ENCODE measurements around the gene EMP1. TPM values are rescaled to one million over a fixed set of nuclear protein-coding genes. Genes with fewer than 3 reads are reported as not detected.
"Not testable (repeated sequence)": the region's sequence is repeated elsewhere in the genome, so short reads cannot be mapped to it uniquely, and the experiment has no call there.

Gene EMP1
- total and polyA plus RNA-seq, 5 experiments from 2014 or later: 0.14 to 2.9 (median 1.2) TPM; not detected in 1

- ATAC-seq: no peak
- no peak overlapping the region for H3K4me3 Mint-ChIP-seq
- H3K9me3 Mint-ChIP-seq: no peaks in the 10 kb centered on the region
- DNase-seq: no peak
- POLR2A ChIA-PET: no interaction called here
- H3K27ac Mint-ChIP-seq: no peak overlapping the region
- H3K4me1 Mint-ChIP-seq: no peaks in the 10 kb centered on the region
- no peaks in the 10 kb centered on the region for H3K36me3 Mint-ChIP-seq
- H3K27me3 Mint-ChIP-seq: peaks cover 9 to 22% (median 11%) of the 10 kb centered on the region in 5 donors
These were observed 51.1 kb downstream of the EMP1 start for GRCh38 chr12:13247596-13247995.

- Mint-ChIP-seq H3K36me3 (no peaks in the 10 kb centered on the region), H3K4me1 (no peaks in the 10 kb centered on the region), H3K9me3 (no peaks in the 10 kb centered on the region), H3K4me3 (no peak overlapping the region), H3K27me3 (peaks cover 8 to 22% (median 9%) of the 10 kb centered on the region in 5 donors), H3K27ac (no peak overlapping the region)
- no peak for DNase-seq
- no peak for ATAC-seq
- POLR2A ChIA-PET: no interaction called here
These were observed 52.4 kb downstream of the EMP1 start for GRCh38 chr12:13248964-13249363.

- DNase-seq (no peak), ATAC-seq (no peak)
- no peak overlapping the region for H3K27ac Mint-ChIP-seq
- no peak overlapping the region for H3K4me3 Mint-ChIP-seq
- H3K27me3 Mint-ChIP-seq: peaks cover 3 to 14% (median 9%) of the 10 kb centered on the region in 5 donors
- no peaks in the 10 kb centered on the region for H3K4me1 Mint-ChIP-seq
- POLR2A ChIA-PET: no interaction called here
- no peaks in the 10 kb centered on the region for H3K36me3 Mint-ChIP-seq
- no peaks in the 10 kb centered on the region for H3K9me3 Mint-ChIP-seq
These were observed 53.9 kb downstream of the EMP1 start for GRCh38 chr12:13250416-13250815.

GRCh38 chr12:13251521-13251920 lies 55.0 kb downstream of the EMP1 start:
- ATAC-seq: no peak
- POLR2A ChIA-PET: no interaction called here
- Mint-ChIP-seq H3K27ac (no peak overlapping the region), H3K27me3 (peaks cover 3 to 14% (median 9%) of the 10 kb centered on the region in 5 donors), H3K4me1 (peaks cover 2 to 7% (median 4%) of the 10 kb centered on the region in 4 donors), H3K4me3 (no peak overlapping the region), H3K9me3 (no peaks in the 10 kb centered on the region), H3K36me3 (no peaks in the 10 kb centered on the region)
- no peak for DNase-seq

GRCh38 chr12:13252024-13252423 lies 55.5 kb downstream of the EMP1 start:
- Mint-ChIP-seq H3K36me3 (no peaks in the 10 kb centered on the region), H3K27ac (no peak overlapping the region), H3K4me3 (no peak overlapping the region), H3K4me1 (peaks cover 2 to 7% (median 4%) of the 10 kb centered on the region in 4 donors), H3K27me3 (peaks cover 3 to 15% (median 9%) of the 10 kb centered on the region in 5 donors), H3K9me3 (no peaks in the 10 kb centered on the region)
- DNase-seq: no peak
- POLR2A ChIA-PET: no interaction called here
- no peak for ATAC-seq

- no peaks in the 10 kb centered on the region for H3K36me3 Mint-ChIP-seq
- DNase-seq (no peak), ATAC-seq (no peak)
- H3K27me3 Mint-ChIP-seq: peaks cover 3 to 15% (median 9%) of the 10 kb centered on the region in 5 donors
- H3K4me3 Mint-ChIP-seq: no peak overlapping the region
- H3K27ac Mint-ChIP-seq: no peak overlapping the region
- no peaks in the 10 kb centered on the region for H3K9me3 Mint-ChIP-seq
- POLR2A ChIA-PET: no interaction called here
- H3K4me1 Mint-ChIP-seq: peaks cover 2 to 7% (median 4%) of the 10 kb centered on the region in 4 donors
These were observed 56.1 kb downstream of the EMP1 start for GRCh38 chr12:13252616-13253015.

- Mint-ChIP-seq H3K27me3 (peaks cover 3 to 15% (median 9%) of the 10 kb centered on the region in 5 donors), H3K9me3 (no peaks in the 10 kb centered on the region), H3K36me3 (no peaks in the 10 kb centered on the region), H3K4me1 (peaks cover 2 to 7% (median 4%) of the 10 kb centered on the region in 4 donors), H3K27ac (no peak overlapping the region), H3K4me3 (no peak overlapping the region)
- ATAC-seq (no peak), DNase-seq (no peak)
- POLR2A ChIA-PET: no interaction called here
These were observed 57.6 kb downstream of the EMP1 start for GRCh38 chr12:13253966-13254760.

- Mint-ChIP-seq H3K4me3 (peak overlapping the region in 8 of 10 donors; percentile 28 to 69 (median 36)), H3K36me3 (no peaks in the 10 kb centered on the region), H3K9me3 (no peaks in the 10 kb centered on the region), H3K27me3 (peaks cover 0 to 6% (median 1%) of the 10 kb centered on the region in 5 donors), H3K4me1 (peaks cover 2 to 7% (median 4%) of the 10 kb centered on the region in 4 donors), H3K27ac (peak overlapping the region in 3 of 10 donors; percentile 4 to 30 (median 21))
- ATAC-seq: peak; percentile 99 to 100
- POLR2A ChIA-PET: no interaction called here
- peak; percentile 54 to 81 (median 66) for DNase-seq
These were observed 59.5 kb downstream of the EMP1 start for GRCh38 chr12:13255792-13256691.

- H3K36me3 Mint-ChIP-seq: no peaks in the 10 kb centered on the region
- H3K27ac Mint-ChIP-seq: peak overlapping the region in 2 of 10 donors; percentile 26 to 70
- H3K27me3 Mint-ChIP-seq: peaks cover 0 to 5% (median under 1%) of the 10 kb centered on the region in 5 donors
- peaks cover 2 to 7% (median 4%) of the 10 kb centered on the region in 4 donors for H3K4me1 Mint-ChIP-seq
- POLR2A ChIA-PET: no interaction called here
- DNase-seq: no peak
- ATAC-seq: no peak
- H3K9me3 Mint-ChIP-seq: no peaks in the 10 kb centered on the region
- H3K4me3 Mint-ChIP-seq: no peak overlapping the region
These were observed 60.1 kb downstream of the EMP1 start for GRCh38 chr12:13256692-13257045.

- H3K27ac Mint-ChIP-seq: no peak overlapping the region
- H3K4me1 Mint-ChIP-seq: peaks cover 2 to 7% (median 4%) of the 10 kb centered on the region in 4 donors
- no peak overlapping the region for H3K4me3 Mint-ChIP-seq
- ATAC-seq: no peak
- peaks cover 0 to 2% (median 0%) of the 10 kb centered on the region in 5 donors for H3K27me3 Mint-ChIP-seq
- POLR2A ChIA-PET: no interaction called here
- H3K36me3 Mint-ChIP-seq: no peaks in the 10 kb centered on the region
- no peaks in the 10 kb centered on the region for H3K9me3 Mint-ChIP-seq
- no peak for DNase-seq
These were observed 60.9 kb downstream of the EMP1 start for GRCh38 chr12:13257356-13257875.

GRCh38 chr12:13258197-13258596 lies 61.7 kb downstream of the EMP1 start:
- POLR2A ChIA-PET: no interaction called here
- peaks cover 0 to 2% (median 0%) of the 10 kb centered on the region in 5 donors for H3K27me3 Mint-ChIP-seq
- H3K9me3 Mint-ChIP-seq: no peaks in the 10 kb centered on the region
- H3K4me3 Mint-ChIP-seq: no peak overlapping the region
- no peak overlapping the region for H3K27ac Mint-ChIP-seq
- no peaks in the 10 kb centered on the region for H3K36me3 Mint-ChIP-seq
- no peak for DNase-seq
- peaks cover 2 to 7% (median 4%) of the 10 kb centered on the region in 4 donors for H3K4me1 Mint-ChIP-seq
- no peak for ATAC-seq

GRCh38 chr12:13258717-13259119 lies 62.2 kb downstream of the EMP1 start:
- no peaks in the 10 kb centered on the region for H3K36me3 Mint-ChIP-seq
- no peak for ATAC-seq
- peaks cover 0 to 5% (median 0%) of the 10 kb centered on the region in 5 donors for H3K27me3 Mint-ChIP-seq
- H3K4me1 Mint-ChIP-seq: peaks cover 2 to 7% (median 4%) of the 10 kb centered on the region in 4 donors
- POLR2A ChIA-PET: no interaction called here
- no peaks in the 10 kb centered on the region for H3K9me3 Mint-ChIP-seq
- DNase-seq: no peak
- no peak overlapping the region for H3K27ac Mint-ChIP-seq
- H3K4me3 Mint-ChIP-seq: no peak overlapping the region

GRCh38 chr12:13259625-13260024 lies 63.1 kb downstream of the EMP1 start:
- H3K9me3 Mint-ChIP-seq, H3K4me3 Mint-ChIP-seq, ATAC-seq, H3K36me3 Mint-ChIP-seq, H3K4me1 Mint-ChIP-seq, H3K27ac Mint-ChIP-seq, DNase-seq, POLR2A ChIA-PET: not testable (repeated sequence)
- peaks cover 0 to 13% (median 0%) of the 10 kb centered on the region in 5 donors for H3K27me3 Mint-ChIP-seq
